Measurements from ENCODE around the gene POFUT2. TPM values are rescaled to one million over a fixed set of nuclear protein-coding genes. Genes with fewer than 3 reads are reported as not detected.

POFUT2 gene
- total RNA-seq, 1 donor from 2014 or later = 22.5 TPM

DNA sequence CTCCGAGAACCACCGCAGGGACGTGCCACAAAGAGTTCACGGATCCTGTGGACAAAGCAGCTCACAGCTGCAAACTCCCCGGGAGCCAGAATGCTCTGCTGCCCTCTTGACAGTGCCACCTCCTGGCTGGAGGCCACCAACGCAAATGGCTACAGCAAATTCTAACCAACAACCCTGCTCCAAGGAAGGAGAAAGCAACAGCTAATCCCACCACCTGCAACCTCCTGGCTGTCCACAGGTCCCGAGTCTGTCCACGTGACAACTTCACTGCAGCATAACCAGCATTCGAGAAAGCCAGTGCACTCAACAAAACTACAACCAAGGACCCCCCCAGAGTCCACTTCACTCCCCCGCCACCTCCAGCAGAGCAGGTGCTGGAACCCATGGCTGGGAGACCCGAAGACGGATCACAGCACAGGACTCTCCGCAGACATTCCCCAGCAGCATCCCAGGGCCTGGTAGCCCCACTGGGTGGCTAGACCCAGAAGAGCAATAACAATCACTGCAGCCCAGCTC lies 17.3 kb downstream of the POFUT2 start:
- TF ChIP-seq, protein P1, sequence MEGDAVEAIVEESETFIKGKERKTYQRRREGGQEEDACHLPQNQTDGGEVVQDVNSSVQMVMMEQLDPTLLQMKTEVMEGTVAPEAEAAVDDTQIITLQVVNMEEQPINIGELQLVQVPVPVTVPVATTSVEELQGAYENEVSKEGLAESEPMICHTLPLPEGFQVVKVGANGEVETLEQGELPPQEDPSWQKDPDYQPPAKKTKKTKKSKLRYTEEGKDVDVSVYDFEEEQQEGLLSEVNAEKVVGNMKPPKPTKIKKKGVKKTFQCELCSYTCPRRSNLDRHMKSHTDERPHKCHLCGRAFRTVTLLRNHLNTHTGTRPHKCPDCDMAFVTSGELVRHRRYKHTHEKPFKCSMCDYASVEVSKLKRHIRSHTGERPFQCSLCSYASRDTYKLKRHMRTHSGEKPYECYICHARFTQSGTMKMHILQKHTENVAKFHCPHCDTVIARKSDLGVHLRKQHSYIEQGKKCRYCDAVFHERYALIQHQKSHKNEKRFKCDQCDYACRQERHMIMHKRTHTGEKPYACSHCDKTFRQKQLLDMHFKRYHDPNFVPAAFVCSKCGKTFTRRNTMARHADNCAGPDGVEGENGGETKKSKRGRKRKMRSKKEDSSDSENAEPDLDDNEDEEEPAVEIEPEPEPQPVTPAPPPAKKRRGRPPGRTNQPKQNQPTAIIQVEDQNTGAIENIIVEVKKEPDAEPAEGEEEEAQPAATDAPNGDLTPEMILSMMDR (IDR thresholded peaks at IDR 0.05; ENCODE audit: insufficient read depth, low read length, poor library complexity, severe bottlenecking) = peak; percentile 9
- DNase-seq (ENCODE audit: low read depth) = no peak
- Histone ChIP-seq H3K4me3 (ENCODE audit: low read depth, low read length) (no peak overlapping the region), H3K36me3 (ENCODE audit: control insufficient read depth, insufficient read depth, low read length) (no peaks in the 10 kb centered on the region), H3K27me3 (ENCODE audit: control insufficient read depth, insufficient read depth, low read length) (no peaks in the 10 kb centered on the region)

DNA sequence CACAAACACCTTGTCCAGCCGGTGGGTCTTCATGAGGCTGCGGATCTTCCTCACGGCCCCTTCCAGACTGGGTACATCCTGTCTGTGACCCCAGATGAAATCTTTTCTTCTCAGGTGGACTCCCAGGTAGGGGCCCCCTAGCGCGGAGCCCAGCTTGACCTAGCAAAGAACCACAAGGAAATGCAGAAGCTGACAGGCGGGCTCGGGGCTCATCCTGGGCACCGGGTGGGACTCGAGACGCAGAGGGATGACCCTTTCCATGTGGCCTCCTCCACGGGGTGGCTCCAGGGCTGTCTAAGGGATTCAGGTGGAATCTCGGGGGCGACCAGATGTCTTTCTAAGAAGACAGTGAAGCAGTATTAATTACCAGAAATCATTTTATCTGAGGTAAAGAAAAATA lies 17.8 kb downstream of the POFUT2 start:
- TF ChIP-seq, protein P1 (IDR thresholded peaks at IDR 0.05; ENCODE audit: insufficient read depth, low read length, poor library complexity, severe bottlenecking) = no peak
- H3K27me3 ChIP-seq (ENCODE audit: control insufficient read depth, insufficient read depth, low read length) = no peaks in the 10 kb centered on the region
- DNase-seq (ENCODE audit: low read depth) = no peak

DNA sequence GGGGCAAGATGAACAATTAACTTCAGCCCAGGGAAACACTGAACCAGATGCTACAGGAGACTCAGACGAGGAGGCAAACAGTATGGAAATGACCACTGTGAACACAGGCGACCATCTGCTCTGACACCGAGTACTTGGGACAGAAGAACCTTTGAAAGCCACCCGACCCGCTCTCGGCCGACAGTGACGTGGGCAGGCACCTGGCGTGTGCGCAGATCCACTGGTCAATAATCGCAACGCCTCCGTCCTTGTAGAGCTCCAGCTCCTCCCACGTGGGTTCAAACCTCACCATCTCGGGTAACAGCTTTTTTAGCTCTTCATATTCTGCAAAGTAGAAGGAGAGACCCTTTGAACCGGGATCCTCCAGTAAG lies 20.3 kb downstream of the POFUT2 start:
- TF ChIP-seq, protein P1 (IDR thresholded peaks at IDR 0.05; ENCODE audit: insufficient read depth, low read length, poor library complexity, severe bottlenecking) = no peak
- no peak overlapping the region for H3K4me3 ChIP-seq (ENCODE audit: low read depth, low read length)
- no peaks in the 10 kb centered on the region for H3K36me3 ChIP-seq (ENCODE audit: control insufficient read depth, insufficient read depth, low read length)
- H3K27me3 ChIP-seq (ENCODE audit: control insufficient read depth, insufficient read depth, low read length) = no peaks in the 10 kb centered on the region
- no peak for DNase-seq (ENCODE audit: low read depth)

More for the DNA sequence above, 17.8 kb downstream of the POFUT2 start:
- H3K4me3 ChIP-seq (ENCODE audit: low read depth, low read length) = no peak overlapping the region
- H3K36me3 ChIP-seq (ENCODE audit: control insufficient read depth, insufficient read depth, low read length) = no peaks in the 10 kb centered on the region

DNA sequence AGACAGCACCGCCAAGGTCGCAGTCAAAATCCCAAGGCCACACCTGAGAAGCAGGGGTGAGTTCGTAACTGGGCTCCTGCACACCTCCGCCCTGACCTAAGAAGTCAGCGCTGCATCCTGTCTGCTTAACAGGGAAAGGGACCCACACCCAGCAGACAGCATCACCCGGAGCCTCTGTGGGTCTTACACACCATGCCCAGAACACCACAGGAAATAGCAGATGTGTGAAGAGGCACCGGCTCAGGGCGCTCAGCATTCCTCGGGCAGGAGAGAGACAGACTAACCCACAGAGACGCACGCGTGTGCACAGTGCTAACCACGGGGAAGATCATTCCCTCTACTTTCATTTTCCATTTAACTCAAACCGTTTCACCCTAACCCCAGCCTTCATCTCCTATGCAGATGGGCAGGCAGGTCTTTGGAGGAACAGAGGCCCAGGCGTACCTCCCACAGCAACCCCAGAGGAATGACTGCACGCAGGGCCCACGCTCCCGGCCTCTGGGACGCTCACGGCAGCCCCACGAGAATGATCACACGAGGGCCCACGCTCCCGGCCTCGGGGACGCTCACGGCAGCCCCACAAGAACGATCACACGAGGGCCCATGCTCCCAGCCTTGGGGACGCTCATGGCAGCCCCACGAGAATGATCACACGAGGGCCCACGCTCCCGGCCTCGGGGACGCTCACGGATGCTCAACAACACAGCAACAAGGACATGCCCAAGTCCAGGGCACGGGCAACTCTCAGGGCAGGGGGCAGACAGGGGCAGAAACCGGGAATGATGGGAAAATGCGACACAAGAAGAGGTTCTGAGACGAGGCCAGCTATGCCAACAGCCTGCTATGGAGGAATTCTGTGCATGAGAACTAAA lies 20.9 kb downstream of the POFUT2 start:
- H3K36me3 ChIP-seq (ENCODE audit: control insufficient read depth, insufficient read depth, low read length) = no peaks in the 10 kb centered on the region
- DNase-seq (ENCODE audit: low read depth) = no peak

DNA sequence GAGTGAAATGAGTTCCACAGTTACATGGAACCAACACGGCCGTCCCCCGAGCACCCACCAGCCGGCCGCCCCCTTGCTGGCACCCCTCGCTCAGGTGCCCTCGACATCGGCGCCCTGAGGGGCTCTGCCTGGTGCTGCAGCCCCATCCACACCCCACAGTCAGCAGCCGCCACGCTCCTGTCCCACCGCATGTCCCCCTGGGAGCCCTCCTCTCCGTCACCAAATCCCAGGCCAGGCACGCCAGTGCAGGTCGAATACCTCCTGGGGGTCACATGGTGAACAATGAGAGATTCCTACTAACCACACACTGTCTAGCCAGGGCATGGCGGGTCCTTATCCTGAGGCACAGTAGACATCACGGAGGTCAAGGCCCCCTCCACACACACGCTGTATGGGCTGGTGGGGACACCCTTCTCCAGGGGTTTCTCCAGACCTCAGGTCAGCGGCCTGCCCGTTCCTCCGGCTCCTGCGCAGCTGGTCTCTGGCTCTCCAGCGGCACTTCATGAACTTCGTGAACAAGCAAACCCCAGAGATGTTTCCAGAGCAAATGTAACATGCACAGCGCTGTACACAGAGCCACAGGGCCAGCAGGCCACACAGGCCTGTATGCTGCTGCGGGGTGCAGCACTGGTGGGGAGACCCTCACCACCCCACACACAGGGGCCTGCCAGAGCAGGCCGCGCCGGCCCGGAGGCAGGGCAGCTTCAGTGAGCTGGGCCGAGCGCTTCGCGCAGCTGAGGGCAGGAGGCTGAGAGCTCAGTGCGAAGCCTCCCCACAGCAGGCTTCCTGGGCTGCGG lies 21.8 kb downstream of the POFUT2 start:
- Histone ChIP-seq H3K36me3 (ENCODE audit: control insufficient read depth, insufficient read depth, low read length) (no peaks in the 10 kb centered on the region), H3K27me3 (ENCODE audit: control insufficient read depth, insufficient read depth, low read length) (no peaks in the 10 kb centered on the region), H3K4me3 (ENCODE audit: low read depth, low read length) (no peak overlapping the region)
- TF ChIP-seq, protein P1 (IDR thresholded peaks at IDR 0.05; ENCODE audit: insufficient read depth, low read length, poor library complexity, severe bottlenecking) = no peak
- no peak for DNase-seq (ENCODE audit: low read depth)

More for the DNA sequence above, 20.9 kb downstream of the POFUT2 start:
- Histone ChIP-seq H3K27me3 (ENCODE audit: control insufficient read depth, insufficient read depth, low read length) (no peaks in the 10 kb centered on the region), H3K4me3 (ENCODE audit: low read depth, low read length) (no peak overlapping the region)
- TF ChIP-seq, protein P1 (IDR thresholded peaks at IDR 0.05; ENCODE audit: insufficient read depth, low read length, poor library complexity, severe bottlenecking) = no peak

Measured in kidney epithelial cell (primary cell).